Neural progenitor cell (in vitro differentiated cells): Measurements from ENCODE around the gene MTCL1. TPM values are rescaled to one million over a fixed set of nuclear protein-coding genes. Genes with fewer than 3 reads are reported as not detected.
A peak's percentile ranks its signal among the peaks of the same experiment; 100 is the strongest.

Experiments used
- DNase-seq: peaks from one replicate; pipeline ENCODE4 v3.0.0-alpha.2; 2016; ENCODE audit warnings: low spot score
- H2AFZ ChIP-seq: fragments of 200-600 bp; sonication (generic); replicated peaks from 2 replicates; pipeline ENCODE4 v1.6.1; 2016; ENCODE audit warnings: antibody characterized with exemption
- H3F3A ChIP-seq: fragments of 200-600 bp; sonication (generic); 2 replicates; pipeline ENCODE4 v1.6.1; 2016; ENCODE audit warnings: antibody characterized with exemption, low read depth
- H3K27ac ChIP-seq: fragments of 200-600 bp; sonication (generic); 2 replicates; pipeline ENCODE4 v1.5.1; 2016; ENCODE audit warnings: mild to moderate bottlenecking
- H3K27me3 ChIP-seq: fragments of 200-600 bp; sonication (generic); 2 replicates; pipeline ENCODE4 v1.6.1; 2016; ENCODE audit warnings: mild to moderate bottlenecking, moderate library complexity
- H3K36me3 ChIP-seq: fragments of 200-600 bp; sonication (generic); 2 replicates; pipeline ENCODE4 v1.5.1; 2016
- H3K4me1 ChIP-seq: fragments of 200-600 bp; sonication (generic); 2 replicates; pipeline ENCODE4 v1.6.1; 2016; ENCODE audit warnings: mixed run types
- H3K4me2 ChIP-seq: fragments of 200-600 bp; sonication (generic); 2 replicates; pipeline ENCODE4 v1.6.1; 2016
- H3K4me3 ChIP-seq: fragments of 200-600 bp; sonication (generic); 2 replicates; pipeline ENCODE4 v1.5.1; 2016
- H3K79me2 ChIP-seq: fragments of 200-600 bp; sonication (generic); 2 replicates; pipeline ENCODE4 v1.6.1; 2016; ENCODE audit warnings: low read depth
- H3K9ac ChIP-seq: fragments of 200-600 bp; sonication (generic); 2 replicates; pipeline ENCODE4 v1.6.1; 2016
- H3K9me3 ChIP-seq: fragments of 200-600 bp; sonication (generic); 2 replicates; pipeline ENCODE4 v1.5.1; 2016; ENCODE audit warnings: low read depth
- H4K20me1 ChIP-seq: fragments of 200-600 bp; sonication (generic); 2 replicates; pipeline ENCODE4 v1.6.1; 2016; ENCODE audit warnings: low read depth
- H3K27ac Mint-ChIP-seq: 3 replicates; pipeline ENCODE4 v1.8.0; 2021; ENCODE audit warnings: mixed read lengths
- H3K27me3 Mint-ChIP-seq: 2 replicates; pipeline ENCODE4 v1.8.0; 2022; ENCODE audit warnings: low read depth, mild to moderate bottlenecking, inconsistent platforms, moderate library complexity, mixed read lengths; ENCODE audit not compliant: insufficient read depth
- H3K36me3 Mint-ChIP-seq: 3 replicates; pipeline ENCODE4 v1.8.0; 2021; ENCODE audit warnings: mixed read lengths
- H3K4me1 Mint-ChIP-seq: 3 replicates; pipeline ENCODE4 v1.8.0; 2021; ENCODE audit warnings: mixed read lengths
- H3K4me3 Mint-ChIP-seq: 3 replicates; pipeline ENCODE4 v1.8.0; 2021; ENCODE audit warnings: mild to moderate bottlenecking, moderate library complexity, mixed read lengths
- H3K9me3 Mint-ChIP-seq: 3 replicates; pipeline ENCODE4 v1.8.0; 2020; ENCODE audit warnings: mixed read lengths
- CTCF ChIP-seq: fragments of 200-600 bp; sonication (generic); IDR thresholded peaks from 2 replicates; pipeline ENCODE4 v1.5.1; 2017; ENCODE audit warnings: antibody characterized with exemption, mild to moderate bottlenecking
- EZH2 ChIP-seq: fragments of 200-600 bp; sonication (generic); IDR thresholded peaks from 2 replicates; pipeline ENCODE4 v1.6.1; 2017; ENCODE audit warnings: antibody characterized with exemption, mild to moderate bottlenecking, moderate library complexity
- EZH2phosphoT487 ChIP-seq: fragments of 200-600 bp; sonication (generic); IDR thresholded peaks from 2 replicates; pipeline ENCODE4 v1.6.1; 2017; ENCODE audit warnings: antibody characterized with exemption
- total RNA-seq: library from RNA; depleted of rRNA; stranded (reverse); fragments of >200 nt; gene quantifications from 2 replicates; pipeline ENCODE4 v1.2.3, GENCODE V29; 2015; ENCODE audit warnings: low replicate concordance

The MTCL1 gene
- total RNA-seq, 1 donor from 2014 or later: 36.9 TPM

GRCh38 chr18:8821531-8821930 is 116.2 kb downstream of the MTCL1 start:
- peaks cover 22% of the 10 kb centered on the region for H3K36me3 Mint-ChIP-seq
- Histone ChIP-seq H3K9ac (no peak overlapping the region), H2AFZ (no peak overlapping the region), H3K4me3 (no peak overlapping the region), H4K20me1 (no peaks in the 10 kb centered on the region), H3K79me2 (no peaks in the 10 kb centered on the region), H3K4me1 (no peaks in the 10 kb centered on the region), H3F3A (no peaks in the 10 kb centered on the region), H3K36me3 (peaks cover 4% of the 10 kb centered on the region), H3K27me3 (no peaks in the 10 kb centered on the region), H3K4me2 (no peak overlapping the region), H3K27ac (no peak overlapping the region), H3K9me3 (no peaks in the 10 kb centered on the region)
- peaks cover 20% of the 10 kb centered on the region for H3K4me1 Mint-ChIP-seq
- H3K27me3 Mint-ChIP-seq: no peaks in the 10 kb centered on the region
- no peaks in the 10 kb centered on the region for H3K9me3 Mint-ChIP-seq
- no peak for DNase-seq
- H3K27ac Mint-ChIP-seq: no peak overlapping the region
- TF ChIP-seq EZH2phosphoT487 (no peak), CTCF (no peak), EZH2 (no peak)
- H3K4me3 Mint-ChIP-seq: no peak overlapping the region

GRCh38 chr18:8822643-8823042 is 117.3 kb downstream of the MTCL1 start:
- Mint-ChIP-seq H3K27me3 (no peaks in the 10 kb centered on the region), H3K4me1 (peaks cover 25% of the 10 kb centered on the region), H3K36me3 (peaks cover 27% of the 10 kb centered on the region), H3K4me3 (no peak overlapping the region), H3K9me3 (no peaks in the 10 kb centered on the region), H3K27ac (no peak overlapping the region)
- Histone ChIP-seq H3K27me3 (no peaks in the 10 kb centered on the region), H4K20me1 (no peaks in the 10 kb centered on the region), H3K36me3 (peaks cover 4% of the 10 kb centered on the region), H3K27ac (no peak overlapping the region), H2AFZ (no peak overlapping the region), H3K4me2 (no peak overlapping the region), H3K9me3 (no peaks in the 10 kb centered on the region), H3K79me2 (no peaks in the 10 kb centered on the region), H3F3A (no peaks in the 10 kb centered on the region), H3K9ac (no peak overlapping the region), H3K4me3 (no peak overlapping the region), H3K4me1 (no peaks in the 10 kb centered on the region)
- no peak for DNase-seq
- TF ChIP-seq EZH2: no peak
- TF ChIP-seq EZH2phosphoT487: no peak
- no peak for TF ChIP-seq CTCF

- Mint-ChIP-seq H3K9me3 (no peaks in the 10 kb centered on the region), H3K4me1 (peaks cover 34% of the 10 kb centered on the region), H3K27ac (peak overlapping the region; percentile 21), H3K27me3 (no peaks in the 10 kb centered on the region), H3K36me3 (peaks cover 27% of the 10 kb centered on the region), H3K4me3 (no peak overlapping the region)
- H3K4me1 ChIP-seq: no peaks in the 10 kb centered on the region
- no peaks in the 10 kb centered on the region for H3K27me3 ChIP-seq
- no peak overlapping the region for H3K4me2 ChIP-seq
- no peak overlapping the region for H3K9ac ChIP-seq
- DNase-seq: no peak
- H4K20me1 ChIP-seq: no peaks in the 10 kb centered on the region
- no peak for TF ChIP-seq EZH2phosphoT487
- TF ChIP-seq EZH2: no peak
- TF ChIP-seq CTCF: no peak
- peaks cover 4% of the 10 kb centered on the region for H3K36me3 ChIP-seq
- H3K9me3 ChIP-seq: no peaks in the 10 kb centered on the region
- H3K27ac ChIP-seq: no peak overlapping the region
- no peaks in the 10 kb centered on the region for H3F3A ChIP-seq
- no peak overlapping the region for H3K4me3 ChIP-seq
- no peak overlapping the region for H2AFZ ChIP-seq
- H3K79me2 ChIP-seq: no peaks in the 10 kb centered on the region
Observed at GRCh38 chr18:8823530-8823929, 118.2 kb downstream of the MTCL1 start.
